ENCODE results near the gene USP7. TPM values are rescaled to one million over a fixed set of nuclear protein-coding genes. Genes with fewer than 3 reads are reported as not detected.
"Not testable (repeated sequence)": the region's sequence is repeated elsewhere in the genome, so short reads cannot be mapped to it uniquely, and the experiment has no call there.

USP7 gene
- total and polyA plus RNA-seq, 10 of the 15 experiments (the other 5 are each of a cell fraction or from before 2014, with no cell fraction given), result 16.2 to 133 (median 60.5) TPM

GRCh38 chr16:8982816-8983215 is 19.1 kb upstream of the USP7 start:
- Histone ChIP-seq H3K4me1 (ENCODE audit: control insufficient read depth, insufficient read depth, low read length) (no peaks in the 10 kb centered on the region), H3K27ac (ENCODE audit: control insufficient read depth, insufficient read depth) (no peak overlapping the region), H3K4me3 (no peak overlapping the region), H3K4me2 (ENCODE audit: control insufficient read depth, insufficient read depth) (no peak overlapping the region), H4K20me1 (ENCODE audit: control insufficient read depth, insufficient read depth) (no peaks in the 10 kb centered on the region), H3K9me3 (replicated peaks; ENCODE audit: control insufficient read depth, insufficient read depth, low read length) (no peaks in the 10 kb centered on the region; the same call in 2 of the 3 replicates), H3K79me2 (ENCODE audit: control insufficient read depth, insufficient read depth, low read length) (no peaks in the 10 kb centered on the region), H3K36me3 (ENCODE audit: control insufficient read depth in 2 of 2, insufficient read depth in 2 of 2, low read length in 1 of 2) (no peaks in the 10 kb centered on the region), H3K9ac (ENCODE audit: control insufficient read depth, insufficient read depth, low read length) (no peak overlapping the region), H2AFZ (ENCODE audit: control insufficient read depth, low read depth, low read length) (no peak overlapping the region), H3K27me3 (replicated peaks in 1 of 2; ENCODE audit: control insufficient read depth in 2 of 2, insufficient read depth in 2 of 2, low read length in 1 of 2) (no peaks in the 10 kb centered on the region)
- BruUV-seq (replicated peaks), result no TSS peak
- ChIA-PET SMC1A (ENCODE audit: uncharacterized antibody, unreplicated experiment) (no interaction called here), RAD21 (ENCODE audit: unreplicated experiment) (no interaction called here), CTCF (interaction anchor here (0.6 to 1.5 kb wide), 2 partner anchors 21 to 73 kb away, joined by 3 read pairs; no protein-coding TSS in a partner anchor), POLR2A (no interaction called here)
- intact Hi-C loops (cut with micrococcal nuclease; ENCODE audit: unreplicated experiment), result no loop called here
- WGBS (ENCODE audit: insufficient coverage, insufficient replicate concordance, low lambda C conversion rate, missing lambda C conversion rate), result 56% methylated on average over 7 of the region's 7 CpGs
- no peak for TF ChIP-seq ETV6 (conservative IDR thresholded peaks at IDR 0.05 in 1 of 2, IDR thresholded peaks at IDR 0.05 in 1 of 2; ENCODE audit: borderline replicate concordance in 1 of 2, low read depth in 1 of 2)
- TF ChIP-seq ASH2L (IDR thresholded peaks at IDR 0.05; ENCODE audit: borderline replicate concordance, low read depth), result no peak
- TF ChIP-seq, protein P1, sequence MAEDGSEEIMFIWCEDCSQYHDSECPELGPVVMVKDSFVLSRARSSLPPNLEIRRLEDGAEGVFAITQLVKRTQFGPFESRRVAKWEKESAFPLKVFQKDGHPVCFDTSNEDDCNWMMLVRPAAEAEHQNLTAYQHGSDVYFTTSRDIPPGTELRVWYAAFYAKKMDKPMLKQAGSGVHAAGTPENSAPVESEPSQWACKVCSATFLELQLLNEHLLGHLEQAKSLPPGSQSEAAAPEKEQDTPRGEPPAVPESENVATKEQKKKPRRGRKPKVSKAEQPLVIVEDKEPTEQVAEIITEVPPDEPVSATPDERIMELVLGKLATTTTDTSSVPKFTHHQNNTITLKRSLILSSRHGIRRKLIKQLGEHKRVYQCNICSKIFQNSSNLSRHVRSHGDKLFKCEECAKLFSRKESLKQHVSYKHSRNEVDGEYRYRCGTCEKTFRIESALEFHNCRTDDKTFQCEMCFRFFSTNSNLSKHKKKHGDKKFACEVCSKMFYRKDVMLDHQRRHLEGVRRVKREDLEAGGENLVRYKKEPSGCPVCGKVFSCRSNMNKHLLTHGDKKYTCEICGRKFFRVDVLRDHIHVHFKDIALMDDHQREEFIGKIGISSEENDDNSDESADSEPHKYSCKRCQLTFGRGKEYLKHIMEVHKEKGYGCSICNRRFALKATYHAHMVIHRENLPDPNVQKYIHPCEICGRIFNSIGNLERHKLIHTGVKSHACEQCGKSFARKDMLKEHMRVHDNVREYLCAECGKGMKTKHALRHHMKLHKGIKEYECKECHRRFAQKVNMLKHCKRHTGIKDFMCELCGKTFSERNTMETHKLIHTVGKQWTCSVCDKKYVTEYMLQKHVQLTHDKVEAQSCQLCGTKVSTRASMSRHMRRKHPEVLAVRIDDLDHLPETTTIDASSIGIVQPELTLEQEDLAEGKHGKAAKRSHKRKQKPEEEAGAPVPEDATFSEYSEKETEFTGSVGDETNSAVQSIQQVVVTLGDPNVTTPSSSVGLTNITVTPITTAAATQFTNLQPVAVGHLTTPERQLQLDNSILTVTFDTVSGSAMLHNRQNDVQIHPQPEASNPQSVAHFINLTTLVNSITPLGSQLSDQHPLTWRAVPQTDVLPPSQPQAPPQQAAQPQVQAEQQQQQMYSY (CRISPR knock-in tag; IDR thresholded peaks at IDR 0.05), result no peak
- no peak for TF ChIP-seq MYC (IDR thresholded peaks at IDR 0.05; ENCODE audit: insufficient read depth, insufficient read length, insufficient replicate concordance, low read length, severe bottlenecking)
- no peak for TF ChIP-seq ZNF622 (IDR thresholded peaks at IDR 0.05)
- no peak for TF ChIP-seq STAT3 (IDR thresholded peaks at IDR 0.05; ENCODE audit: low read depth, low read length)
- TF ChIP-seq EP300 (IDR thresholded peaks at IDR 0.05; ENCODE audit: borderline replicate concordance in 1 of 2, control insufficient read depth in 1 of 2, low read depth in 2 of 2, low read length in 2 of 2), result no peak
- TF ChIP-seq, protein P2, sequence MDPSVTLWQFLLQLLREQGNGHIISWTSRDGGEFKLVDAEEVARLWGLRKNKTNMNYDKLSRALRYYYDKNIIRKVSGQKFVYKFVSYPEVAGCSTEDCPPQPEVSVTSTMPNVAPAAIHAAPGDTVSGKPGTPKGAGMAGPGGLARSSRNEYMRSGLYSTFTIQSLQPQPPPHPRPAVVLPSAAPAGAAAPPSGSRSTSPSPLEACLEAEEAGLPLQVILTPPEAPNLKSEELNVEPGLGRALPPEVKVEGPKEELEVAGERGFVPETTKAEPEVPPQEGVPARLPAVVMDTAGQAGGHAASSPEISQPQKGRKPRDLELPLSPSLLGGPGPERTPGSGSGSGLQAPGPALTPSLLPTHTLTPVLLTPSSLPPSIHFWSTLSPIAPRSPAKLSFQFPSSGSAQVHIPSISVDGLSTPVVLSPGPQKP (IDR thresholded peaks at IDR 0.05; ENCODE audit: low read depth, low read length), result no peak
- no peak for TF ChIP-seq SREBF1 (IDR thresholded peaks at IDR 0.05; ENCODE audit: low read length)
- TF ChIP-seq MXI1 (IDR thresholded peaks at IDR 0.05; ENCODE audit: low read depth, low read length), result no peak
- TF ChIP-seq NFYB (IDR thresholded peaks at IDR 0.05; ENCODE audit: insufficient read depth, low read depth, low read length), result no peak
- TF ChIP-seq TCF3 (IDR thresholded peaks at IDR 0.05; ENCODE audit: borderline replicate concordance, insufficient read depth, low read depth, low read length), result no peak
- TF ChIP-seq BCL11A (IDR thresholded peaks at IDR 0.05; ENCODE audit: low read depth, low read length), result no peak
- FAIRE-seq (no peak), DNase-seq (ENCODE audit: low read depth, low spot score) (no peak), ATAC-seq (no peak)
- in situ Hi-C loops (cut with MboI), result loop anchor here (25.0 kb wide), 1 partner anchor 596 kb away; no protein-coding TSS in a partner anchor

DNA sequence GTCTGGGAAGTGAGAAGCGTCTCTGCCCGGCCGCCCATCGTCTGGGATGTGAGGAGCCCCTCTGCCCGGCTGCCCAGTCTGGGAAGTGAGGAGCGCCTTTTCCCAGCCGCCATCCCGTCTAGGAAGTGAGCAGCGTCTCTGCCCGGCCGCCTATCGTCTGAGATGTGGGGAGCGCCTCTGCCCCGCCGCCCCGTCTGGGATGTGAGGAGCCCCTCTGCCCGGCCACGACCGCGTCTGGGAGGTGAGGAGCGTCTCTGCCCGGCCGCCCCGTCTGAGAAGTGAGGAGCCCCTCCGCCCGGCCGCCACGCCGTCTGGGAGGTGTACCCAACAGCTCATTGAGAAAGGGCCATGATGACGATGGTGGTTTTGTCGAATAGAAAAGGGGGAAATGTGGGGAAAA is 18.2 kb upstream of the USP7 start:
- H3K9ac ChIP-seq (ENCODE audit: control insufficient read depth, insufficient read depth, low read length); CTCF ChIA-PET; H3K4me3 ChIP-seq; H3K36me3 ChIP-seq (ENCODE audit: control insufficient read depth in 2 of 2, insufficient read depth in 2 of 2, low read length in 1 of 2); FAIRE-seq; POLR2A ChIA-PET; DNase-seq (ENCODE audit: low read depth, low spot score); H2AFZ ChIP-seq (ENCODE audit: control insufficient read depth, low read depth, low read length); H3K79me2 ChIP-seq (ENCODE audit: control insufficient read depth, insufficient read depth, low read length); RAD21 ChIA-PET (ENCODE audit: unreplicated experiment); H3K4me2 ChIP-seq (ENCODE audit: control insufficient read depth, insufficient read depth); intact Hi-C loops (cut with micrococcal nuclease; ENCODE audit: unreplicated experiment); SMC1A ChIA-PET (ENCODE audit: uncharacterized antibody, unreplicated experiment); H3K9me3 ChIP-seq (replicated peaks; ENCODE audit: control insufficient read depth, insufficient read depth, low read length); BruUV-seq (replicated peaks); ATAC-seq; H4K20me1 ChIP-seq (ENCODE audit: control insufficient read depth, insufficient read depth); H3K27me3 ChIP-seq (replicated peaks in 1 of 2; ENCODE audit: control insufficient read depth in 2 of 2, insufficient read depth in 2 of 2, low read length in 1 of 2); H3K27ac ChIP-seq (ENCODE audit: control insufficient read depth, insufficient read depth); H3K4me1 ChIP-seq (ENCODE audit: control insufficient read depth, insufficient read depth, low read length): not testable (repeated sequence)
- in situ Hi-C loops (cut with MboI), result loop anchor here (25.0 kb wide), 1 partner anchor 595 kb away; no protein-coding TSS in a partner anchor
- 91% methylated on average over 24 of the region's 31 CpGs for WGBS (ENCODE audit: insufficient coverage, insufficient replicate concordance, low lambda C conversion rate, missing lambda C conversion rate)

All from GM12878 (cell line).